ENCODE data around the gene LCE2B. TPM values are rescaled to one million over a fixed set of nuclear protein-coding genes. Genes with fewer than 3 reads are reported as not detected.

Gene LCE2B
- total RNA-seq, 2 experiments from 2014 or later: not detected

DNA sequence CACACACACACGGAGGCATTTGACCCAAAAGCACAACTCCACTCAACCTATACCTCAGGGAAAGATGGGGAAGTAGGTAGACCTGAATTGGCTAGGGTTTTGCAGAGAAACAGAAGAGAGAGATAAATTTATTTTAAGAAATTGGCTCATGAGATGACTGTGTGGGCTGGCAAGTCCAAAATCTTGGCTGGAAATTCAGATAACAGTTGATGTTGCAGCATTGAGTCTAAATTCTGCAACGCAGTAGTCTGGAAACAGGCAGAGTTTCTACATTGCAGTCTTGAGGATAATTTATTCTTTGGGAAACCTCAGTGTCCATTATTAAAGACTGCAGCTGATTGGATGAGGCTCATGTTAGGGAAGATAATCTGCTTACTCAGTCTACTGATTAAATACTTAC lies 4.3 kb upstream of the LCE2B start:
- Mint-ChIP-seq H3K36me3 (no peaks in the 10 kb centered on the region), H3K27me3 (peaks cover 10% of the 10 kb centered on the region), H3K9me3 (no peaks in the 10 kb centered on the region), H3K27ac (no peak overlapping the region), H3K4me1 (no peaks in the 10 kb centered on the region), H3K4me3 (no peak overlapping the region)
- ATAC-seq (ENCODE audit: low read depth) (no peak), DNase-seq (no peak)
- POLR2A ChIA-PET: no interaction called here

DNA sequence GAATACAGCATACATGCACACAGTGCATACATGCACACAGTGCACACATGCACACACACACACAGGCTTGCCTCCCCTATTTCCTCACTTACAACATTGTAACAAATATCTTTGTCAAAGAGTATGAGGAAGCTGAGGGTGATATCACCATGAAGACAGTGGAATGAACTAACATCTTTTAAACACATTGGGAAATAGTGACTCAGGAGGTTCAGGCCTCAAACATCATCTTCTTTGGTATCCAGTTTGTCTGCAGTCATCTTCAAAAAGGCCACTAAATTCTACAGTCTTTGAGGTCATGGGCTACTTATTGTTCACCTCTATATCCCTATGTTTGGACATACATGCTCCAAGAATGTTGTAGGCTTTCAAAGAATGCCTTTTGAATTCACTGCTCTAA lies 2.1 kb upstream of the LCE2B start:
- Mint-ChIP-seq H3K9me3 (no peaks in the 10 kb centered on the region), H3K4me3 (no peak overlapping the region), H3K4me1 (no peaks in the 10 kb centered on the region), H3K36me3 (no peaks in the 10 kb centered on the region), H3K27me3 (peaks cover 2% of the 10 kb centered on the region), H3K27ac (no peak overlapping the region)
- ATAC-seq (ENCODE audit: low read depth) (no peak), DNase-seq (no peak)
- POLR2A ChIA-PET: no interaction called here

DNA sequence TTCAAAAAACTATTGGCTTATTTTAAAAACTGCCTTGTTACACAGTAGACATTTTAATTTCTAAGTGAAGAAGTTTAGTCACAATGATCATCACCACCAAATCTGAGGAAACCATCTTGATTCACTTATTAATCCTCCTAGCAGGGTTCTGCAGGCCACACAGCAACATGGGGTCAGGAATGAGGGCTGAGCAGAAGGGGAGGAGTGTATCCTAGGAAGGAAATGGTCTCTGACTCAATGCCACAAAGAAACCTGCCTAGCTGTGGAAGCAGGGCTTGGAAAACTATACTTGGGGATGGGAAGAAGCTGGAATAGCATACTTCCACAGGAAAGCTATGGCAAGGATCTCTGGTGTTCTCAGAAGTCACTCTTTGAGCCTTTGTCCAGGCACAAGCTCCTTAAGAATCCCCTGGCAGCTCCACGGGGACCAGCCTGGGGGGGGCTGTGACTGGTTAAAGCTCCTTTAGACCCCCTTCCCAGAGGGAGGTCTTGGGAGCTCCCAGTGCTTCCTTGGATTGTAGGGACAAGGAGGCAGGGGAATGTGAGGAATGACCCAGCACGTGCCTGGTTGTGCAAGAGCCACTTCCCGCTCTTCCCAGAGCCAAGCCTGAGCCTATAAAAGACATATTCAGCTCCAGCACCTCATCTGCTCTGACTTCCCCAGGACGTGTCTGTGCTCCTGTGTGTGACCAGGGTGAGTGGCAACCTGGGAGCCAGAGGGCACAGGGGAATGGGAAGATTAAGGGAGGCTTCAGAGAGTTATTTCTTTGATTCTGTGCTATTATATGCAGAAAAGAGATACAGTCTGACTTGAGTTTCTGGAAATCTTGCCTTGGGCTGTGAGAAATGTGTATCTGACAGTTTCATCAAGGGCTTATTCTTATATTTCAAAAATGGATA lies 12.0 kb downstream of the LCE2B start, which contains the start of gene LCE2A:
Gene LCE2A, plus strand, starts transcription at position 645 of the 900 bp plus-strand sequence. CDS start 557 bp downstream, outside the sequence.
- DNase-seq (no peak), ATAC-seq (ENCODE audit: low read depth) (no peak)
- Mint-ChIP-seq H3K4me1 (no peaks in the 10 kb centered on the region), H3K9me3 (peaks cover under 1% of the 10 kb centered on the region), H3K27ac (no peak within 1 kb of the TSS), H3K4me3 (no peak within 1 kb of the TSS), H3K36me3 (no peaks in the 10 kb centered on the region), H3K27me3 (peaks cover 8% of the 10 kb centered on the region)
- POLR2A ChIA-PET: no interaction called here

GRCh38 chr1:152699746-152700145 lies 13.8 kb downstream of the LCE2B start:
- Mint-ChIP-seq H3K4me1 (no peaks in the 10 kb centered on the region), H3K27me3 (peaks cover 12% of the 10 kb centered on the region), H3K9me3 (no peaks in the 10 kb centered on the region), H3K4me3 (no peak overlapping the region), H3K27ac (no peak overlapping the region), H3K36me3 (no peaks in the 10 kb centered on the region)
- POLR2A ChIA-PET: no interaction called here
- DNase-seq: no peak
- no peak for ATAC-seq (ENCODE audit: low read depth)

DNA sequence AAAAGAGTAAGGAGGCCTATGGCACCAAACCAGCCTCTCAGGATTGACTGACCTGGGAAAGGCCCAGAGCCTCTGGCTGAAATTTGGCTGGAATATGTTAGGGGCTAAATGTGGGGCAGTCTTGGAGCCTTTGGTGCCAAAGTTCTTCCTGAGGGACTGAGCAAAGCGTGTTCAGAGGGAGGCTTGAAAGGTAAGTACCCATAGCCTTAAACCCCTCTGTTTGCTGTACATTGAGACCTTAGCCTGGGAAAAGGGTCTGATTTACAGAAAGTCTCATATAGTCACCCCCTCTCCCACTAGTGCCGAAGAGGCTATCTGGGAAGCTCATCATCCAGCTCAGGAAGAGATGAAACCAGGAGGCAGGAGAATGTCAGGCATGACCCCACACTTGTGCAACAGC lies 21.9 kb downstream of the LCE2B start, which contains the start of gene LCE4A:
Gene LCE4A, plus strand, starts transcription at position 301 of the 400 bp plus-strand sequence. CDS start 916 bp downstream, outside the sequence.
- H3K9me3 Mint-ChIP-seq: no peaks in the 10 kb centered on the region
- DNase-seq (no peak), ATAC-seq (ENCODE audit: low read depth) (no peak)
- POLR2A ChIA-PET: no interaction called here
- peaks cover 12% of the 10 kb centered on the region for H3K27me3 Mint-ChIP-seq
- H3K4me3 Mint-ChIP-seq: no peak within 1 kb of the TSS
- H3K27ac Mint-ChIP-seq: no peak within 1 kb of the TSS
- no peaks in the 10 kb centered on the region for H3K36me3 Mint-ChIP-seq
- no peaks in the 10 kb centered on the region for H3K4me1 Mint-ChIP-seq

DNA sequence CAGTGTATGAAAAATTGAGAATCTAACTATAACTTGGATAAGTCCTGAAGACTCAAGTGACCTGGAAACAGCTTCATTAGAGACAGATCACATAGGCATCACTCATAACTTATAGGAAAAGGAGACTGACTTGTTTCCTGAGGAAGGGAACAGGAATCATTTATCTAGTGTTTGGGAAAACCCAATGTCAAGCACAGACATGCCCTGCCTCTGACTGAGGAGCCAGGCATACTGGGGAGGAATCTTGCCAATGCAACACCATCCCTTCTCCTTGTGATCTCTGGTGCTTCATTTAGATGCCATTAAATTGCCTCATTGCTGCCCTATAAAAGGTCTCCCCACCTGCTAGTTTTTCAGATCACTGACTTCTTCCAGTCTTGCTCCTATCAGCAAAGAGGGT lies 32.3 kb downstream of the LCE2B start:
- ATAC-seq (ENCODE audit: low read depth): no peak
- no peaks in the 10 kb centered on the region for H3K9me3 Mint-ChIP-seq
- POLR2A ChIA-PET: no interaction called here
- no peaks in the 10 kb centered on the region for H3K36me3 Mint-ChIP-seq
- no peak for DNase-seq
- H3K27me3 Mint-ChIP-seq: peaks cover 3% of the 10 kb centered on the region
- no peaks in the 10 kb centered on the region for H3K4me1 Mint-ChIP-seq
- no peak overlapping the region for H3K27ac Mint-ChIP-seq
- no peak overlapping the region for H3K4me3 Mint-ChIP-seq

GRCh38 chr1:152725261-152725660 lies 39.3 kb downstream of the LCE2B start:
- Mint-ChIP-seq H3K27me3 (peaks cover 7% of the 10 kb centered on the region), H3K36me3 (no peaks in the 10 kb centered on the region)

GRCh38 chr1:152728986-152729385 lies 43.1 kb downstream of the LCE2B start:
- Mint-ChIP-seq H3K4me1 (no peaks in the 10 kb centered on the region), H3K4me3 (no peak overlapping the region), H3K27ac (no peak overlapping the region), H3K9me3 (no peaks in the 10 kb centered on the region), H3K36me3 (no peaks in the 10 kb centered on the region), H3K27me3 (peaks cover 4% of the 10 kb centered on the region)
- DNase-seq: no peak
- ATAC-seq (ENCODE audit: low read depth): no peak
- POLR2A ChIA-PET: no interaction called here

More at GRCh38 chr1:152725261-152725660, 39.3 kb downstream of the LCE2B start:
- ATAC-seq (ENCODE audit: low read depth) (no peak), DNase-seq (no peak)
- POLR2A ChIA-PET: no interaction called here
- Mint-ChIP-seq H3K4me3 (no peak overlapping the region), H3K27ac (no peak overlapping the region), H3K9me3 (no peaks in the 10 kb centered on the region), H3K4me1 (no peaks in the 10 kb centered on the region)

GRCh38 chr1:152735648-152736047 lies 49.7 kb downstream of the LCE2B start:
- peaks cover 12% of the 10 kb centered on the region for H3K27me3 Mint-ChIP-seq
- H3K36me3 Mint-ChIP-seq: no peaks in the 10 kb centered on the region

More at GRCh38 chr1:152735648-152736047, 49.7 kb downstream of the LCE2B start:
- ATAC-seq (ENCODE audit: low read depth) (no peak), DNase-seq (no peak)
- no peak overlapping the region for H3K27ac Mint-ChIP-seq
- no peaks in the 10 kb centered on the region for H3K9me3 Mint-ChIP-seq
- H3K4me3 Mint-ChIP-seq: no peak overlapping the region
- POLR2A ChIA-PET: no interaction called here
- H3K4me1 Mint-ChIP-seq: no peaks in the 10 kb centered on the region

Other genes with a start within 250 kb of the LCE2B start
- gene LCE5A, start 175.3 kb upstream of the LCE2B start, total RNA-seq: not detected
- not detected for gene CRCT1, start 171.6 kb upstream of the LCE2B start, total RNA-seq
- not detected for gene LCE3E, start 119.3 kb upstream of the LCE2B start, total RNA-seq
- gene LCE3D, start 105.6 kb upstream of the LCE2B start, total RNA-seq: not detected
- not detected for gene LCE3C, start 85.9 kb upstream of the LCE2B start, total RNA-seq
- gene LCE3B, start 72.3 kb upstream of the LCE2B start, total RNA-seq: not detected
- not detected for gene LCE3A, start 63.0 kb upstream of the LCE2B start, total RNA-seq
- gene LCE2D, start 22.7 kb upstream of the LCE2B start, total RNA-seq: not detected
- gene LCE2C, start 10.8 kb upstream of the LCE2B start, total RNA-seq: not detected
- gene LCE2A, start 12.2 kb downstream of the LCE2B start, total RNA-seq: not detected
- gene LCE4A, start 22.0 kb downstream of the LCE2B start, total RNA-seq: not detected
- gene KPRP, start 71.9 kb downstream of the LCE2B start, total RNA-seq: not detected
- gene LCE1F, start 89.0 kb downstream of the LCE2B start, total RNA-seq: not detected
- gene LCE1E, start 100.1 kb downstream of the LCE2B start, total RNA-seq: not detected
- gene LCE1D, start 110.6 kb downstream of the LCE2B start, total RNA-seq: not detected
- not detected for gene LCE1C, start 120.5 kb downstream of the LCE2B start, total RNA-seq
- gene LCE1B, start 125.8 kb downstream of the LCE2B start, total RNA-seq: not detected
- gene LCE1A, start 141.3 kb downstream of the LCE2B start, total RNA-seq: not detected
- not detected for gene LCE6A, start 156.7 kb downstream of the LCE2B start, total RNA-seq
- not detected for gene LCE7A, start 173.9 kb downstream of the LCE2B start, total RNA-seq
- gene SMCP, start 192.2 kb downstream of the LCE2B start, total RNA-seq: not detected
- gene IVL, start 222.4 kb downstream of the LCE2B start, total RNA-seq: not detected

Measured in activated naive CD8-positive, alpha-beta T cell treated with anti-CD3 and anti-CD28 coated beads, Interleukin-2, amount 10 ng/mL, durations not matched to agents 7 days and 5 days (primary cell).